ENCODE measurements around the gene TMPRSS15.

TMPRSS15 gene

DNA sequence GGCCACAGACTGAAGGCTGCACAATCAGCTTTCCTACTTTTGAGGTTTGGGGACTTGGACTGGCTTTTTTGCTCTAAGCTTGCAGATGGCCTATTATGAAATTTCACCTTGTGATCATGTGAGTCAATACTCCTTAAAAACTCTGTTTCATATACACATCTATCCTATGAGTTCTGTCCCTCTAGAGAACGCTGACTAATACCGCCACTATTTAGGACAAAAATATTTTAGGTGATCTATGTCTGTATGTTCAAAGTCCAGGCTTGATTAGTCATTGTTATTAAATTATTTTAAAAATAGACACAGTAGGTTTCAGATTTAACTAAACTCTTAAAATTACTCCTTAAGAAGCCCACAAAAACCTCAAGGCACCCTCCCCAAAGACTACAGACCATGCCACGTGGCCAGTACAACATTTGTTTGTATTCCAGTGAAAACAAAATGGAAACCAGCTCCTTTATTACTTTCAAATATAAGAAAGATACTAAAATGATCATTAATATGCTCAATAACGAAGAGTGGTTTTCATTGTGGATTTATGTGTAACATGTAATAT, 63.1 kb downstream of the TMPRSS15 start:
- peak; percentile 79 for DNase-seq

DNA sequence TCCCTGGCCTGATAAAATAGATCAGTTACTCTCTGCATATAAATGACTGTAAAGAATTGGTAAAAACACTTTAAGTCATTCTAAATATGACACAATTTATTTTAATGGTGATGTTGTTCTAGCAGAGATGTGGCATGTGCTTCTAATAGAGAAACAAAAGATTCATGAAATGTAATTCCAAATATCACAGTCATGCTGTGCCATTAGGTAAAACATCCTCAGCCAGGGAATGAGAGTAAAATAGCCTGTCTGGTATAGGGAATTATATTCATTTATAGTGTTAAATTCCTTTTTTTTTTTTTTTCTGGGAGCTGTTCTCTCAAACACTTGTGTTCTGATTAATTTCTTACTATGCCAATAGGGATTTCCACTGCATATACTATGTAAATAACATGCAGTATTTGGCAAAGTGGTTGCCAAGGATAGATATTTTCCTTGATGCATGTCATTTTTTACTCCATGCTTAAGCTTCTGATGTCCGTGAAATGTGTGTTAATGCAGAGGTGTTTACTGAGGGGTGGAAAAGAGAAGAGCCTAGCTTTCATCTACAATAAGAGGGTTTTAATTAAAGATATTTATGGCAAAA, 67.8 kb downstream of the TMPRSS15 start:
- no peak for DNase-seq

DNA sequence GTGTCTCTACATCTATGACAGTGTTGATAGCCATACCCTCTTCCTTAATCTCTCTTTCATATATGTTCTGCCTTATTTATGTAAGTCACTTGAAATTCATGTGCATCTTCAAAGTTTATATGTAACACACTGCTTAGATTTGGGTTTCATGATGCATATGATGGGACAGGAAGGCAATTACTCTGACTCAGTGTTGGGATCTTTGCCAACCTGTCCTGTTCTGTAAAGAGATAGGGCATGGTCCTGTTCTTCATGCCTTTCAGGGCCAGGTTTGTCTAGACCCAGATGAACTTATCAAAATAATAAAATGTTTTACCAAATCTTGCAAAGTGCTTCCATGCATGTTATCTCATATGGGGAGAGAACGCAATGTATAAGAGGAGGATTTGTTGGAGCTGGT, 69.5 kb downstream of the TMPRSS15 start:
- DNase-seq: peak; percentile 38

DNA sequence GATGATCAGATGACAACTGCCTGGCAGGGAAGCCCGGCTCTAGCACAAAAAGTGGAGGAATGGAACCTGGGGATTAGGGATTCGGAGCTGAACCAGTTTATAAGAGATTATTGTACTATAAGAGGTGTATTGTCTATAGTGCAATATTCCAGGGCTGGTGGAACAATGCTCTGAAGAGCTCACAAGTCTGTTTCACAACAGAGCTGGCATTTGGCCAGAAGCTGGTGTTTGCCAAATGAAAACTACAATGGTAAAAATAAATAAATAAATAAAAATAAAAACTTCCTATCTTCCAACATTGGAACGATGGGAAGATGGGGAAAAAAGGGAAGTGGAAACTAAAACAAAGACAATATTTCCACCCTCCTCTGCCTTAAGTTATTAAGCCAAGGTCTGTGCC, 85.4 kb downstream of the TMPRSS15 start:
- no peak for DNase-seq

DNA sequence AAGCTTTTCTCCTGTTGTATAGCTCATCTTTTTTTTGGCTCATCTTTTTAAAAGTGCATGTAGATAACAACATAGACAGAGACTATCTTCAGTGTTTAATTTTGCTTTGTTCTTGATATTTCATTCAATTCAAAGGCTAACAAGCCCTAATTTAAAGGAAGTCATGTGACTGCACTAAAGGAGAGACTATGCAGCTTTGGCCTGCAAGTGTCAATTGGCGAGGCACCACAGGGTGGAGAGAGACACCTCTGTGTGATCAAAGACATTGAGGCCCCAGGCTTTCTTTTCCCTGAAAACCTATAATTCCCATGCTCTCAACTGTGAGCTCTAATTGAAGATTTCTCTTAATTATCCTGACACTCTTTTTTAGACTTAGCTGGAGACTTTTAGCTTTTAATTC, 105.4 kb downstream of the TMPRSS15 start:
- no peak for DNase-seq

DNA sequence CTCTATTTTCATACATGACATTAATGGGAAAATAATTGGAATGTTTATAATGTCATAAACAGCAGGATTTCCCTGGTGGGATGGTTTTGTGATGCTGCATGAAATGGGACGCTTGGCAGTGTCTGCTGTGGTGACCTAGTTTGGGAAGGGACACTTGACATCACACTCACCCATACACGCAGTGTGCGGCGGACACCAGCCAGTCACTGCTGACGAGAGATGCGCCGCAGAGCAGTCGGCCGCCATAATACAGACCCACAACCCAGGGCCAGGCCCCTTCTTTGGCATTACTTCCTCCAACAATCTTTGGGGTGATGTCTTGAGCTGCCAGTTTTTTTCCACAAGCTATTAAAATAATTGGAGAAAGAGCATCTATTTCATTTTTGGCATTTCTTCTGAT, 109.5 kb downstream of the TMPRSS15 start:
- DNase-seq: no peak

DNA sequence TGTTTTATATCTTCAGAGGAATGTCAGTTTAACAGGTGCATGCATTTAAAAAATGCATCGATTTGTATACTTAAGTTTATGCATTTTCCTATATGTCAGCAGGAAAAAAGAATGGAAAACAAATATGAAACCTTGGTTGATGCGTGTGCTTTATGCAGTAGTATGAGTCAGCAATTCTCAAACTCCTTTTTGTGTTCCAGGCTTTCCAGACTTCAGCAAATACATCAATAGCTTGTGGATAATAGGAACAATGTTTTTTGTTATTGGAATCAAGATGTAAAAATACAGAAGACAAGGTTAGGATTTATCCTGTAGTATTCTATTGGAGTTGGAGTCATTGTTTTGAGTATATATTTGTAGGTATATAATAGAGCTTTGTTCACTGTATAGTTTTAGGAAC, 113.7 kb downstream of the TMPRSS15 start:
- no peak for DNase-seq

DNA sequence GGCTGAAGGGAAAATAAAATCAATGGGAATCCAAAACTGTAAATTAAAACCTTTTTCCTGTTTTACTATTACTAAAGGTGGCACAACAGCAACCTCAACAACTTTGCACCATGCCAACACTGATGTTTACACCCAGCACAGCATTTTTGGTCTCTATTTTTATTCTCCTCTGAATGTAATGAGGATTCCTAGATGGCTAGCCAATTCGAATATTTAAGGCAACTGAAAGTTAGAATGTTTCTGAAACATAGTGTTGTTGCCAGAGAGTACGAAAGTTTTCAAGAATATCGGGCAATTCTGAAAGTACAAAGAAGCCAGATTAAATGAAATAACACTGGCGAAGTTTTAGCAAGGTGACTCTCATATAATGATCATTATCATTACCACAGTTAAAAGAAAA, 118.2 kb downstream of the TMPRSS15 start:
- DNase-seq: no peak

DNA sequence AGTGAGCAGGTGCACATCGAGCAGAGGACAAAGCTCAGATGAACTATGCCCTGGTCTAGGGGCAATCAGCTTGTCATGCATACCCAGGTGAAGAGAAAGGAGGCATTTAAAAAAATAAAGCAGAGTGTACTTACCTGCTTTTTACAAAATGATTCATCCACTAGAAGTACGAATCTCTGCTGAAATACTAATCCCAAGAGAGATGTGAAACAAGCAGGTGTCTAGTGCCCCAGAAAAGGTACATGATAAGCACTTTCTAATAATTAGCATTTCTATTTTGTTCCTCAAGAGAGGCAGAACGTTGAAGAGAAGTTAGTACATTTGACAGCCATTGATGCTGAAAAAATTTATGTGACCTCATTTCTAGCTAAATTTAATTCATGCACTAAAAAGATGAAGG, 127.8 kb downstream of the TMPRSS15 start:
- no peak for DNase-seq

DNA sequence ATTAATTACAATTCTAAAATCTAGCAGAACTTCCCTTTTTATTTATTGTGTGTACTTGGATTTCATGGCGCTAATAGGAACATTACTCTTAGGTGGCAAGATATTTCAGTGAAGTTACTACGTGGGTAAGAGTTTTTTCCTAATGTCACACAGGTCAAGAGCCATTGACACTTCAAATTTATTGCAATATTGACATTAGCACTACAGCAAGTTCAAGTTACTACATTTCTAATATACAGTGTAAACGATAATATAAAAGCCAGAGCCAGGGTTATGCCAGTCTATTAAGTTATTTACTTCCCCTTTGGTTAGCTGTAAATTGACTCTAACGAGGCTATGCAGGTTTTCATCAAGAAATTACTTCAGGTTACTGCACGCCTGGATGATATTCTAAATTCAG, 129.2 kb downstream of the TMPRSS15 start:
- no peak for DNase-seq

DNA sequence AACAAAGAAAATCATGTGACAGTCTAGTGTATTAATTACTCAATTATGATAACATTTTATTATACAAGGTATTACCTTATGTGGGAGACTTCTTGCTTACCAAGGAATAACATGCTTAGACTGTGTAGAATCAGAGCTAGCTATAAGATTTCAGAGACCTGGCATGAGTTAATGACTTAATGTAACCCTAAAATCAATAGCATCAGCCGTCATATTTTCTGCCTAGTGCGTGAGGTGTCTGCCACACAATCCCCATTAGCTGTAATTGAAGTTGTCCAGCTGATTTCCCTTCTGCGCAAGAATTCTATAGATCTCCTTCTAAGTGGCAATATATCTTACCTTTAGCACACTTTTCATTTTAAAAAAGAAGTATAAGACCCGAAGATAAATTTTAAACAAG, 130.2 kb downstream of the TMPRSS15 start:
- DNase-seq: no peak

DNA sequence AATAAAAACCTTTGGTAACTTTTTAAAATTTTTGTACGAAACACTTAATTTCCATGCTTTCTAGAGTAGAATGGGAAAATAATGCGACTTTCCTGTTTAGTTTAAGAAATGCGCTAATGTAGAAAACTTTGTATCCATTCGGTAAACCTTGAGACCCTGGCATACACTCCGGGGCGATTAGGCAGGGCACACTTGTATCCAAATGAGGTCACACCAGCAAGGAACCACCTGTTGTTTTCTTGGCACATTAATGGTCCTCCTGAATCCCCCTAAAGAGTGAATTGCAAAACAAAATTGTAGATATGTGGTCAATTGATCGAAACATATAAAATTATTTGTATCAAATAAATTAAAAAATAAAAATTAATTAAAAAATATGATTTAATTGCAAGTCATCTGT, 133.7 kb downstream of the TMPRSS15 start:
- DNase-seq: no peak

DNA sequence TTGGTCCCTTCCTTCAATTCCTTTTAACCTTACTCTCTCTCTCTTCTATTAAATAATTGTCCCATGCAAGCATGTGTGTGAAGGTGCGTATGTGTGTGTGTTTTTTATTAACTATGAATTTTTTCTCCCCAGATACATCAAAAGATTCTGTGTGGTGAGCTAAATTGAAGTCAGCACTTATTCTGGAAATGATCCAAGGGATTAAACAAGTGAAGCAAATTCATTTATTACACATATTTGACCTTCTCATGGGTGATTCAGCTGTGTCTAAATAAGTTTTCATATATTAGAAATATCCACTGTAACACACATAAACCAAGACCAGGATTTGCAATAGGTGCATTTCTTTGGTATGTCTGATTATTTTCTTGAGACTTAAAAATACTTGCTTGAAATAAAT, 134.7 kb downstream of the TMPRSS15 start:
- no peak for DNase-seq

DNA sequence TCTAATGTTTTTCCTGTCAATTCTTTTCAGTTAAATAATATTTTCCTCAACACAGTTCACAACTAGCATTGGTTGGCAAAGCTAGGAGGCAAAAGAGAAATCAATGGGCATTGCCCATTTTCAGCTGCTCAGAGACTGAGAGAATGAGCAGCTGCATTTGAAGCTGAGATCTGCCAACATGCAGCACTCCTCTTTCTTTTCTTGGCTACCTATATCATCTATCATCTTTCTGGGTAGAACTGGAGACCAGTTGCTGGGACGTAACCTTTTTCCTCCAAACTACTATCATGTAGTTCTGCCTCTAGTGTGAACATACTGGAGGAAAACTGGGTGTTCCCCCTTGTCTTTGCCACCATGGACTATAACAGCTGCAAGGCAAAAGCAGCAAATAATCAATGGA, 136.1 kb downstream of the TMPRSS15 start:
- DNase-seq: no peak

DNA sequence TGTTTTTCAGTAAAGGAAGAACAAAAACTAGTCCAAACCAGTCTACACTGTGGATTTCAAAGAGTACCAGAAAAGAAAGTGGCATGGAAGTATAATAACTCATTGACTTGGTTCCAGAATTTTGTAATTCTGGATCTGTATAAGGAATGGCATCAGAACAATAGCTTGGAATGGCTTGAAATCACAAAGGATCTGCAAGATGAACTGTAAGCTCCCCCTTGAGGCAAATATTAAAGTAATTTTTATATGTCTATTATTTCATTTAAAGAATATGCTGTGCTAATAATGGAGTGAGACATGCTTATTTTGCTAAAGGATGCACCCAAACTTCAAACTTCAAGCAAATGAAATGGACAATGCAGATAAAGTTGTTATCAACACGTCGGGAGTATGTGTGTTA, 137.6 kb downstream of the TMPRSS15 start:
- no peak for DNase-seq

DNA sequence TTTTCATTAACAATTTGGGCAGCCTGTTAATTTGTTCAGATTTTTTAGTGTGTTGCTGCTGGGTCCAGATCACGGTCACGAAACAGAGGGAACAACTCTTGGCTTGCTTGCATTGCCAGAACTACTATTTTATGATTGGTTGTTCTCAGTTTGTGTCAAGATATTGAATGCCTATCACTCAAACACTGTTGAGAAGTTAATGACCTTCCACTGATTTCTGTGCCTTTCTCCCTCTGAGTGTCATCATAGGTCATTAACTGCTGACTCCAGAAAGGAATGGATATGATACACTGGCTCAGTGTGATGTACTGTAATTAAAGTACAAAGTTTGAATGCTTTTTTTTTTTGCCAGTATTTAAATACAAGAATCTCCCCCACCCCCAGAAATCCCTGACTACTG, 149.8 kb downstream of the TMPRSS15 start:
- DNase-seq: no peak

DNA sequence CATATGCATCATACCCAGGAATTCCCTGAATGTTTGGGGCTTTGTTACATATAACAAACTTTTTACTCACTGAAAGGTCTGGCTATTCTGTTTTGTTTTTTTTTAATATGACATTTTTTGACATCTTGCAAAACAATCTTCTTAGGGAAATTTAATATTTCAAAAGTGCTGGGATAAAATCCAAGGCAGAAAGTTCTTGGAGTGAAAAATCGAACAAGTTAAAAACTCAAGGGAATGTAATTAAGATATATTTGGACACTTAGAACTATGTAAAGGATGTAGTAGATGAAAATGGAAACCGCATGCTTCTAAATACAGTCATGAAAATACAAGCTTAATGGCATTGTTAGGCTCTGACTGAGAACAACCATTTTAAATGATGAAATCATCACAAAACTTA, 150.4 kb downstream of the TMPRSS15 start:
- DNase-seq: peak; percentile 67

DNA sequence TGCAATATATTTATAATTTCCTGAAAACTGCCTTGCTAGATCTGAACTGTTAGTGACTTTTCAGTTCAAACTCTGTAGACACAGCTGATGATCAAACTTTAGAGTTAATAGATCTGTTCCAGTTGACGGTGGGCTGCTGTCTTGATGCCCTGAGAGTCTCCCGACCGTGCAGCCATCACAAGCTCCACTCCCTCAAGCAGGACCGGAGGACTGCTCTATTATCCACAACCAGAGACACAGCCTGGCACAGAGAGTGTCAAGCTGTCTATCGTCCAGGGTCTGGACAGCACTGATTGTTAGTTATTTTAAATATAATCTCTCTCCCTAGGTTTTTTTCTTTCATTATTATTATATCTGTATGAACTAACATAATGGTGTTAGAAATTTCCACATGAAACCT, 150.9 kb downstream of the TMPRSS15 start:
- DNase-seq: no peak

DNA sequence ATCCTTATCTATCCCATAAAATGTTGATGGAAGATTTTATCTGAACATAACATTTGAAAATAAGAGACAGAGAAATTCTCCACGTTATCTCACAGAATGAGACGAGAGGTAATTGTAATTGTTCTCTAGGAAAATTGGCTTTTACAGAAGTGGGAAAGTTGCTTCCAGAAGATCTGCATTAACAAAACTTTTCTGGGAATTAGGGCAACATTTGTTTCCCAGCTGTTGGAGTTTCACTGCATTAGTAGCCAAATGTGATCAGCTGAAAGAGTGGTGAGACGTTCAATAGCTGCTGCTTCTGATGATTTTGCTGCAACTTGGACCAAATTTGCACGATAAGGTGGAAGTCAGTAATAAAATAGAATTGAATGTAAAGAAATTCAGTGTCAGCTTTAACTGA, 151.3 kb downstream of the TMPRSS15 start:
- peak; percentile 18 for DNase-seq

DNA sequence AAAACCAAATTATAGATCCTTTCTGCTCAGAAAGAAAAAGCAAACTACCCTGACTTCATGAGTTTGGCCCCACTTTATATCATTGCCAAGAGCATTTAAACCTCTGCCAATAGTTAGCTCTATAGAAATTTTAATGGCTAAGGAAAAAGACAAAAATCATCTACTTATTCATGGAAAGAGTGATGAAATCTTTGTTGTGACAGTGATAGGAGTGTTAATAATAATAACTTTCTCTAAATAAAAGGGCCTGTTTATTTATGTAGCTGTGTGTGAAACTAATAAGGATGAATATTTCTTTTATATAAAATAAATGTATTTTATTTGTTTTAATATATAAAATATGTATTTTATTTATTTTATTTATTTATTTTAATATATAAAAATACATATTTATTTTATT, 152.5 kb downstream of the TMPRSS15 start:
- DNase-seq: no peak

DNA sequence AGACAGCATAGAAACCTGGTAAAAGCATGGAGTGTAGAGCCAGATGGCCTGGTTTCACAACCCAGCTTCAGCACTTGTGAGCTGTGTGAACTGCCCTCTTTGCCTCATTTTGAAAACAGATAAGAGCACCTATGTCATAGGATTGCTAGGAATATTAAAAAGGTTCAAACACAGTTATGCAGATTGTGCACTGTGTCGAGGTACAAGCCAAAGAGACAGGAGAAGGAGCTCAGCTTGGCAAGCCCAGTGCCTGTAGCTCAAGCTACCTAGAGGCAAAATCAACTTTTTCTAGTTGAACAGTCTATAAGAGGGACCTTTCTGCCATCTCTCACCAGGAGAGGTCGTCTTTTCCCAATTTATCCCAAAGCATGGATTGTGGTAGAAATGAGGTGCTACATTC, 153.9 kb downstream of the TMPRSS15 start:
- DNase-seq: no peak

DNA sequence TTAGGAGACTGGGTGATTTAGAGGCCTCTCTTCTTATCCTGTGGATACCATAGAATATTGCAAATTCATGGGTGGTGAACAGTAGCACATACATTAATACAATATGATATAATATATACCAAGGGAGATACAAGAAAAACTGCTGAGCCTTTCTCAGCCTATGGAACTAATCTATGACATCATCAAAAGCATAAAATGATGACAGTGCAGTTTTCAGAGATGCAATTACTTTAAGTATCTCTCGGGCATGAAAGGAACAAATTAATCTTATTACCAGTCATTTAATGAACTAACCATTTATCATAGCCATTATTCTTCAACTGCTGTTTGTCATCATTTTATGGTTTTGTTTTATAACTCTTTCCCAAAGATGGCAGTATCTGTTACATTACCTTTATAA, 155.4 kb downstream of the TMPRSS15 start:
- DNase-seq: no peak

DNA sequence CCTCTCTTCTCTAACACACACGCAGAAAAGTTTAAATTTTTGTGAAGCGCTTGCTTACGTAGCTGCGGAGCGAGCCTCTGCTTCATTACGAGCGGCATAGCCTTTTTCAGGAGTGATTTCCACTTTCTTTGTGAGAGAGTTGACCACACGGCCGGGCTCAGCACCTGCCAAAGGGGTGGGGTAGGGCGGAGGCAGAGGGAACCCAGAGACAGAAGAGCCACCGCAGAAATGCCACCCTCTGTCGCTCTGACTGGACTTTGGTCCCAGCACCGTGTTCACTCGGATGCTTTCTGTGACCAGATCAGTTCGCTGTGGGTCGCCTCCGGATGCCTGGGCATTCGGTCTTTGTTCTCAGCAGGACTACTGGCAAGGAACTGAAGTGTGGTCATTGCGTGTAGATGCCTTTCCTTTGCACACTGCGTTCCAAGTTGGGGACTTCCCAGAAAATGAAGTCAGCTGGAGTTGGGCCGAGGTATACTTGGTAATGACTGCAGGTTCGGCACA, 158.1 kb downstream of the TMPRSS15 start:
- DNase-seq: no peak

DNA sequence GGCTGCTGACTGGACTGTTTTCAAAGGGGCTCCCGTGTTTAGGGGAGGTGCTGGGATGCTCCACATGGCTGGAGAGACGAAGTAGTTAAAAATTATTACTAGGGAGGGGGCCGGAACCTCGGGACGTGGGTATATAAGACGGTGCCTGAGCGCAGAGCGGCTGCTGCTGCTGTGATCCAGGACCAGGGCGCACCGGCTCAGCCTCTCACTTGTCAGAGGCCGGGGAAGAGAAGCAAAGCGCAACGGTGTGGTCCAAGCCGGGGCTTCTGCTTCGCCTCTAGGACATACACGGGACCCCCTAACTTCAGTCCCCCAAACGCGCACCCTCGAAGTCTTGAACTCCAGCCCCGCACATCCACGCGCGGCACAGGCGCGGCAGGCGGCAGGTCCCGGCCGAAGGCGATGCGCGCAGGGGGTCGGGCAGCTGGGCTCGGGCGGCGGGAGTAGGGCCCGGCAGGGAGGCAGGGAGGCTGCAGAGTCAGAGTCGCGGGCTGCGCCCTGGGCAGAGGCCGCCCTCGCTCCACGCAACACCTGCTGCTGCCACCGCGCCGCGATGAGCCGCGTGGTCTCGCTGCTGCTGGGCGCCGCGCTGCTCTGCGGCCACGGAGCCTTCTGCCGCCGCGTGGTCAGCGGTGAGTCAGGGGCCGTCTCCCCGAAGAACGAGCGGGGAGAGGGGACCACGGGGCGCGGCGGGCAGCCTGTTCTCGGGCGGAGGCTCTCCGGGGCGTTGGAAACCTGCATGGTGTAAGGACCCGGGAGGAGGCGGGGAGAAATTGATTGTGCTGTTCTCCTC, 158.7 kb downstream of the TMPRSS15 start, which contains the start of gene CHODL:
TSS of gene CHODL (plus strand) at position 163 of the 793 bp plus-strand sequence. CDS start at position 554, 391 bp downstream.
- DNase-seq: no peak
